H1 (cell line): ENCODE measurements around the gene TJP3. TPM values are rescaled to one million over a fixed set of nuclear protein-coding genes. Genes with fewer than 3 reads are reported as not detected.

ENCODE experiments used
- CTCF ChIA-PET: fragments of 300-600 bp; sonication (Branson Sonifier 250); formaldehyde crosslinking; loops from one replicate; lab custom pipeline; 2021; ENCODE audit not compliant: partially characterized antibody; lab: Charles Lee
- POLR2A ChIA-PET: fragments of 300-600 bp; sonication (Branson Sonifier 250); formaldehyde crosslinking; loops from one replicate; lab custom pipeline; 2021; ENCODE audit warnings: inconsistent platforms; ENCODE audit not compliant: partially characterized antibody; lab: Charles Lee
- DNase-seq, 2 experiments: peaks; one replicate each; pipeline versions ENCODE4 v3.0.0 to v3.0.0-alpha.2; 2010 to 2022; ENCODE audit warnings: low spot score in 2 of 2, low read depth in 1 of 2, mixed read lengths in 1 of 2
- FAIRE-seq: peaks from 2 replicates; lab custom pipeline; 2011; peaks lifted over from hg19 to GRCh38; lab: Jason Lieb, UNC
- H2AFZ ChIP-seq: 2 replicates; pipeline ENCODE4 v1.8.1; 2012; ENCODE audit warnings: low read length, inconsistent platforms
- H2AK5ac ChIP-seq: 2 replicates; pipeline ENCODE4 v1.6.1; 2013; ENCODE audit warnings: low read depth, low read length
- H2BK120ac ChIP-seq: replicated peaks from 2 replicates; pipeline ENCODE3; 2013; ENCODE audit warnings: low read depth, low read length, inconsistent platforms
- H2BK12ac ChIP-seq: 2 replicates; pipeline ENCODE4 v1.6.1; 2013; ENCODE audit warnings: low read depth, low read length
- H2BK15ac ChIP-seq: 2 replicates; pipeline ENCODE4 v1.6.1; 2013; ENCODE audit warnings: low read length
- H2BK20ac ChIP-seq: 2 replicates; pipeline ENCODE4 v1.6.1; 2013; ENCODE audit warnings: low read length
- H2BK5ac ChIP-seq: 2 replicates; pipeline ENCODE4 v1.6.1; 2013; ENCODE audit warnings: low read depth, low read length
- H3K14ac ChIP-seq: 2 replicates; pipeline ENCODE4 v1.6.1; 2013; ENCODE audit warnings: inconsistent platforms; ENCODE audit not compliant: insufficient read length
- H3K18ac ChIP-seq: 2 replicates; pipeline ENCODE4 v1.6.1; 2013; ENCODE audit warnings: low read length; ENCODE audit errors: extremely low read depth
- H3K23ac ChIP-seq: 2 replicates; pipeline ENCODE4 v1.6.1; 2013; ENCODE audit warnings: inconsistent platforms; ENCODE audit not compliant: insufficient read length
- H3K23me2 ChIP-seq: 2 replicates; pipeline ENCODE4 v1.6.1; 2013; ENCODE audit warnings: low read depth, low read length
- H3K27ac ChIP-seq: 2 replicates; pipeline ENCODE4 v1.6.1; 2011; ENCODE audit warnings: low read depth, low read length, inconsistent platforms
- H3K27me3 ChIP-seq, 4 experiments: replicated peaks in 1 of 4; 1 replicate in 1 of 4; 2 replicates in 3 of 4; pipeline versions ENCODE4 v1.6.1 to v1.8.1; 2011 to 2013; ENCODE audit warnings: low read length in 3 of 4, mild to moderate bottlenecking in 3 of 4, inconsistent platforms in 2 of 4, mixed read lengths in 2 of 4, moderate library complexity in 1 of 4; ENCODE audit not compliant: control insufficient read depth in 3 of 4, insufficient read depth in 3 of 4; ENCODE audit errors: extremely low read depth in 1 of 4
- H3K36me3 ChIP-seq, 4 experiments: 2 replicates each; pipeline versions ENCODE4 v1.6.1 to v1.8.1; 2011 to 2013; ENCODE audit warnings: mild to moderate bottlenecking in 4 of 4, low read length in 3 of 4, moderate library complexity in 2 of 4, control low read depth in 1 of 4, inconsistent platforms in 1 of 4; ENCODE audit not compliant: insufficient read depth in 4 of 4, control insufficient read depth in 2 of 4
- H3K4ac ChIP-seq: replicated peaks from 2 replicates; pipeline ENCODE3; 2013; ENCODE audit warnings: low read length, low read depth, mixed read lengths, inconsistent platforms; ENCODE audit not compliant: insufficient read length
- H3K4me1 ChIP-seq, 4 experiments: replicated peaks in 1 of 4; 1 replicate in 1 of 4; 2 replicates in 3 of 4; pipeline versions ENCODE4 v1.6.1 to v1.8.1; 2011 to 2013; ENCODE audit warnings: low read length in 3 of 4, inconsistent platforms in 2 of 4, mixed read lengths in 1 of 4; ENCODE audit not compliant: insufficient read depth in 4 of 4, control insufficient read depth in 3 of 4
- H3K4me2 ChIP-seq, 2 experiments: 2 replicates each; pipeline versions ENCODE4 v1.6.1 to v1.8.1; 2011 to 2013; ENCODE audit warnings: low read depth in 2 of 2, low read length in 2 of 2, control low read depth in 1 of 2, inconsistent platforms in 1 of 2, mild to moderate bottlenecking in 1 of 2; ENCODE audit not compliant: insufficient read depth in 1 of 2
- H3K4me3 ChIP-seq, 4 experiments: fragments of 200-600, 300-600 bp in 1 of 4; sonication (generic), shearing (Covaris generic), sonication (Bioruptor Twin) in 1 of 4; 2 replicates each; pipeline versions ENCODE4 v1.5.1 to v1.8.1; 2011 to 2016; ENCODE audit warnings: low read length in 4 of 4, low read depth in 3 of 4, control low read depth in 2 of 4, inconsistent platforms in 2 of 4, mild to moderate bottlenecking in 2 of 4, mixed read lengths in 1 of 4, moderate library complexity in 1 of 4; ENCODE audit not compliant: insufficient read depth in 2 of 4; ENCODE audit errors: extremely low read depth in 1 of 4
- H3K56ac ChIP-seq: replicated peaks from 2 replicates; pipeline ENCODE3; 2013; ENCODE audit warnings: low read depth, mild to moderate bottlenecking, mixed read lengths, low read length, inconsistent platforms; ENCODE audit not compliant: insufficient read length
- H3K79me1 ChIP-seq: 2 replicates; pipeline ENCODE4 v1.6.1; 2013; ENCODE audit warnings: low read depth, low read length, control low read depth
- H3K79me2 ChIP-seq, 2 experiments: 2 replicates each; pipeline versions ENCODE4 v1.6.1 to v1.8.1; 2012 to 2013; ENCODE audit warnings: low read length in 2 of 2, mild to moderate bottlenecking in 2 of 2, inconsistent platforms in 1 of 2; ENCODE audit not compliant: insufficient read depth in 2 of 2, control insufficient read depth in 1 of 2
- H3K9ac ChIP-seq, 4 experiments: replicated peaks in 1 of 4; 1 replicate in 1 of 4; 2 replicates in 3 of 4; pipeline versions ENCODE4 v1.6.1 to v1.8.1; 2011 to 2013; ENCODE audit warnings: low read depth in 3 of 4, low read length in 3 of 4, control low read depth in 2 of 4, mild to moderate bottlenecking in 2 of 4, moderate library complexity in 2 of 4, inconsistent platforms in 1 of 4; ENCODE audit errors: extremely low read depth in 1 of 4
- H3K9me3 ChIP-seq, 2 experiments: 2 replicates each; pipeline versions ENCODE4 v1.6.1 to v1.8.1; 2012 to 2013; ENCODE audit warnings: mild to moderate bottlenecking in 2 of 2, moderate library complexity in 2 of 2, control low read depth in 1 of 2, inconsistent platforms in 1 of 2, low read depth in 1 of 2, low read length in 1 of 2, mixed read lengths in 1 of 2; ENCODE audit not compliant: insufficient read depth in 2 of 2
- H4K20me1 ChIP-seq, 2 experiments: replicated peaks in 1 of 2; 2 replicates each; pipeline versions ENCODE3 to v1.8.1; 2011 to 2013; ENCODE audit warnings: inconsistent platforms in 2 of 2, low read length in 2 of 2, mild to moderate bottlenecking in 1 of 2; ENCODE audit not compliant: insufficient read depth in 2 of 2, control insufficient read depth in 1 of 2
- H4K5ac ChIP-seq: 2 replicates; pipeline ENCODE4 v1.6.1; 2013; ENCODE audit warnings: low read length, low read depth, mixed read lengths, inconsistent platforms; ENCODE audit not compliant: insufficient read length
- H4K8ac ChIP-seq: 2 replicates; pipeline ENCODE4 v1.8.0; 2013; ENCODE audit warnings: mild to moderate bottlenecking, moderate library complexity, low read length, inconsistent platforms; ENCODE audit not compliant: insufficient read depth; ENCODE audit errors: extremely low read depth
- H4K91ac ChIP-seq: replicated peaks from 2 replicates; pipeline ENCODE3; 2013; ENCODE audit warnings: low read length, mixed read lengths, inconsistent platforms; ENCODE audit not compliant: insufficient read length
- CBX8 ChIP-seq: fragments of 300-800, 300-1000 bp; sonication (generic); IDR thresholded peaks from 2 replicates; pipeline ENCODE4 v1.7.1; 2016; ENCODE audit warnings: low read depth, low read length, borderline replicate concordance
- RBBP5 ChIP-seq: IDR thresholded peaks from 2 replicates; pipeline ENCODE4 v1.7.1; 2012; ENCODE audit warnings: low read depth, mild to moderate bottlenecking, inconsistent platforms, low read length, moderate library complexity, borderline replicate concordance
- SAP30 ChIP-seq: fragments of 300-600 bp; sonication (generic); IDR thresholded peaks from 2 replicates; pipeline ENCODE4 v1.7.1; 2012; ENCODE audit warnings: low read length, moderate library complexity, mild to moderate bottlenecking, inconsistent platforms; ENCODE audit not compliant: insufficient read depth, insufficient replicate concordance
- SRF ChIP-seq: IDR thresholded peaks from 2 replicates; pipeline ENCODE4 v1.6.1; 2011; ENCODE audit warnings: mild to moderate bottlenecking, low read depth, low read length, moderate library complexity
- TCF12 ChIP-seq: IDR thresholded peaks from 2 replicates; pipeline ENCODE4 v1.6.1; 2011; ENCODE audit warnings: low read depth, mild to moderate bottlenecking, low read length
- WGBS, 2 experiments: shearing (Covaris generic) in 1 of 2; methylation state at CpG; one replicate each; pipeline versions ENCODE4 v1.1.6 to v1.1.7; 2013 to 2015; ENCODE audit warnings: low lambda C conversion rate in 2 of 2, mixed read lengths in 2 of 2, inconsistent platforms in 1 of 2, low coverage in 1 of 2, missing lambda C conversion rate in 1 of 2; ENCODE audit not compliant: insufficient replicate concordance in 2 of 2, insufficient coverage in 1 of 2, insufficient read length in 1 of 2; ENCODE audit errors: extremely low coverage in 1 of 2, missing lambda C conversion rate in 1 of 2; 5-methylcytosine and 5-hydroxymethylcytosine counted together
- polyA plus RNA-seq, 7 experiments: library from polyadenylated mRNA; depleted of rRNA in 3 of 7; stranded (reverse) in 5 of 7; unstranded in 2 of 7; fragments of >200 nt in 5 of 7; fragments of 200-250 nt in 2 of 7; gene quantifications; 1 replicate in 5 of 7; 2 replicates in 1 of 7; 4 replicates in 1 of 7; pipeline versions ENCODE4 v1.2.1 to v1.2.3, GENCODE V29; 2011 to 2013; ENCODE audit warnings: missing spikeins in 2 of 7, mixed read lengths in 2 of 7
- total RNA-seq: library from RNA; stranded (reverse); fragmentation: NEBNext Ultra II Directional; extraction: Animal tissue kit (Norgen Biotek cat#: 25700); gene quantifications from 2 replicates; pipeline ENCODE4 v1.2.1, GENCODE V29; 2021

The TJP3 gene
- total and polyA plus RNA-seq, 2 of the 8 experiments (the other 6 are each of a cell fraction or from before 2014, with no cell fraction given) = 17.1 to 26.1 TPM

GRCh38 chr19:3667766-3668165, 40.4 kb upstream of the TJP3 start:
- Histone ChIP-seq H2BK20ac (no peak overlapping the region), H3K4me3 (no peak overlapping the region), H3K4me1 (peaks cover 0 to 18% (median 10%) of the 10 kb centered on the region in 4 experiments; a peak in 5 of 7 replicates), H2BK5ac (no peak overlapping the region), H3K79me2 (peaks cover 0 to 3% of the 10 kb centered on the region in 2 experiments; a peak in 1 of 4 replicates), H2BK15ac (no peak overlapping the region), H2AK5ac (no peak overlapping the region), H3K23ac (no peak overlapping the region)
- POLR2A ChIA-PET = no interaction called here
- TF ChIP-seq SRF (no peak), RBBP5 (no peak), CBX8 (no peak), SAP30 (no peak), TCF12 (no peak)
- TF ChIP-seq, all 59 proteins: peak for 0
- no peaks in the 10 kb centered on the region for H3K9me3 ChIP-seq
- H3K4me2 ChIP-seq = no peak overlapping the region
- H3K14ac ChIP-seq = no peak overlapping the region
- H3K27me3 ChIP-seq = no peaks in the 10 kb centered on the region
- H4K8ac ChIP-seq = no peak overlapping the region; the same call in 1 of the 2 replicates
- H3K36me3 ChIP-seq = peaks cover 0 to 7% (median 5%) of the 10 kb centered on the region in 4 experiments; a peak in 1 of 8 replicates
- no peak overlapping the region for H2BK12ac ChIP-seq
- H3K18ac ChIP-seq = no peak overlapping the region
- no peak overlapping the region for H4K91ac ChIP-seq
- H3K23me2 ChIP-seq = peaks cover 2% of the 10 kb centered on the region; the same call in 1 of the 2 replicates
- H4K5ac ChIP-seq = no peak overlapping the region
- H3K56ac ChIP-seq = no peak overlapping the region
- WGBS, 2 experiments = 96% methylated on average over 8 of the region's 17 CpGs; no CpG with 5 or more reads in 1 of the 2 experiments
- H3K27ac ChIP-seq = no peak overlapping the region
- no peak overlapping the region for H2AFZ ChIP-seq
- no peak overlapping the region for H3K4ac ChIP-seq
- no peak overlapping the region for H3K9ac ChIP-seq
- peaks cover 7% of the 10 kb centered on the region; the same call in 1 of the 2 replicates for H3K79me1 ChIP-seq
- CTCF ChIA-PET = interaction anchor here (1.1 to 5.8 kb wide), 10 partner anchors 9 to 155 kb away, joined by 3 to 110 read pairs (median 13); partner anchors contain the start of genes PIP5K1C and TJP3
- H4K20me1 ChIP-seq = peaks cover 8 to 37% of the 10 kb centered on the region in 2 experiments
- DNase-seq = no peak
- no peak for FAIRE-seq
- no peak overlapping the region for H2BK120ac ChIP-seq
